ENCODE measurements around the gene MIGA2. TPM values are rescaled to one million over a fixed set of nuclear protein-coding genes. Genes with fewer than 3 reads are reported as not detected.
"Not testable (repeated sequence)": the region's sequence is repeated elsewhere in the genome, so short reads cannot be mapped to it uniquely, and the experiment has no call there.

MIGA2 gene
- total and polyA plus RNA-seq, 11 donors: 27.7 to 61.3 (median 31.6) TPM

GRCh38 chr9:129109952-129110739 lies 73.7 kb downstream of the MIGA2 start:
- Histone ChIP-seq H3K27me3 (no peaks in the 10 kb centered on the region), H3K9me3 (no peaks in the 10 kb centered on the region), H3K4me3 (peak overlapping the region; percentile 77 to 100 (median 88)), H3K27ac (peak overlapping the region; percentile 91 to 100 (median 97)), H3K4me1 (peaks cover 0 to 47% (median 25%) of the 10 kb centered on the region in 12 donors), H3K36me3 (peaks cover 0 to 21% (median 15%) of the 10 kb centered on the region in 9 donors)
- peak in 3 of 5 donors; percentile 39 to 59 (median 47) for DNase-seq
- WGBS, 4 donors: 2 to 6% (median 4%) methylated on average over 9 to 64 of the region's 64 CpGs
- intact Hi-C loops (cut with DNase I): loop anchor here in 2 of 10 donors (1.0 to 5.0 kb wide), 3 partner anchors 29 to 1602 kb away; partner anchors contain the start of genes DOLPP1 (in 1 of the 2) and SH3GLB2 (in 1 of the 2)
- ATAC-seq: peak in 3 of 4 donors; percentile 0 to 22 (median 8)
- TF ChIP-seq CTCF (IDR thresholded peaks at IDR 0.05) (peak in 1 of 12 donors; percentile 20), POLR2A (IDR thresholded peaks at IDR 0.05) (no peak)

DNA sequence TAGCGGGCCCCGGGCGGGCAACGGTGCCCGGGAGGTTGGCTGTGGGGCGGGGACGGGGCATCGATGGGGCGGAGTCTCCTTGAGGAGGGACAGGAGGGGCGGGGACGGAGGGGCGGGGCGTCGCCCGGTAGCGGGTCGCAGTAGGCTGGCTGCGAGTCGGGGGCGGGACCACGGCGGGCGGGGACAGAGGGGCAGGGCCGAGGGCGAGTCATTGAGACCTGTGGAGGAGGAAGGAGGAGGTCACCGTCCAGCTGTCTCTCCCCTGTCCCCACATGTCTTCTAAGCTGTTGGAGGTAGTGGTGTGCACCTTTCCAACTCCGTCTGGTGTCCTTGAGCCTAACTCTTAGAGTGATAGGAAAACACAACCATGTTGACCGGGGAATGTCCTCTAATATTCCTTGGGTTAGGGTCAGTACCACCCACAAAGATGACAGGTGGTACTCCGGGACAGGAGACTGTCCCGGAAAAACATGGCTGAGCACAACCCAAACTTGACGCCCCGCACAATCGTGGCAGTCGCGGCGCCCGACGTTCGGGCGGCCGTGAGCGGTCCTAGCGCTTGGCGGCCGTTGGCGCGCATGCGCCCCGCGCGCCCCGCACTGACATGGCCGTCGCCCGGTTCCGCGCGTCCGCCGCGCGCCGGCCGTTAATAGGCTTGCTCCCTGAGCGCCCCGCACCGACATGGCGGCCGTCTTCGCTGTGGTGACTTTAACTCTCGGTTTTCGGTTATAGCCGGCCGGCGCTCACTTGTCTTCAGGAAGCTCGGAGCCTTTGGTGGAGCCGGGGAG lies 74.5 kb downstream of the MIGA2 start, which contains the start of the genes CRAT and PTPA:
TSS of gene CRAT (minus strand) at position 54 of the 788 bp plus-strand sequence. CDS start 284 bp downstream, outside the sequence.
TSS of gene PTPA (plus strand) at position 676 of the 788 bp plus-strand sequence. CDS start 186 bp downstream, outside the sequence.
- no peaks in the 10 kb centered on the region for H3K27me3 ChIP-seq
- peaks cover 0 to 21% (median 14%) of the 10 kb centered on the region in 9 donors for H3K36me3 ChIP-seq
- intact Hi-C loops (cut with DNase I): loop anchor here in 2 of 10 donors (1.0 to 5.0 kb wide), 3 partner anchors 30 to 1601 kb away; partner anchors contain the start of genes DOLPP1 (in 1 of the 2) and SH3GLB2 (in 1 of the 2)
- DNase-seq: peak; percentile 98 to 99 (median 99)
- 0 to 1% (median 0%) methylated on average over 16 to 77 of the region's 77 CpGs for WGBS, 4 donors
- peaks cover 0 to 51% (median 26%) of the 10 kb centered on the region in 12 donors for H3K4me1 ChIP-seq
- H3K27ac ChIP-seq: peak within 1 kb of the TSS; percentile 91 to 100 (median 97)
- ATAC-seq: peak; percentile 90 to 94 (median 91)
- H3K4me3 ChIP-seq: peak within 1 kb of the TSS; percentile 77 to 100 (median 88)
- H3K9me3 ChIP-seq: no peaks in the 10 kb centered on the region
- TF ChIP-seq CTCF (IDR thresholded peaks at IDR 0.05): no peak
- TF ChIP-seq POLR2A (IDR thresholded peaks at IDR 0.05): peak; percentile 98 to 99

DNA sequence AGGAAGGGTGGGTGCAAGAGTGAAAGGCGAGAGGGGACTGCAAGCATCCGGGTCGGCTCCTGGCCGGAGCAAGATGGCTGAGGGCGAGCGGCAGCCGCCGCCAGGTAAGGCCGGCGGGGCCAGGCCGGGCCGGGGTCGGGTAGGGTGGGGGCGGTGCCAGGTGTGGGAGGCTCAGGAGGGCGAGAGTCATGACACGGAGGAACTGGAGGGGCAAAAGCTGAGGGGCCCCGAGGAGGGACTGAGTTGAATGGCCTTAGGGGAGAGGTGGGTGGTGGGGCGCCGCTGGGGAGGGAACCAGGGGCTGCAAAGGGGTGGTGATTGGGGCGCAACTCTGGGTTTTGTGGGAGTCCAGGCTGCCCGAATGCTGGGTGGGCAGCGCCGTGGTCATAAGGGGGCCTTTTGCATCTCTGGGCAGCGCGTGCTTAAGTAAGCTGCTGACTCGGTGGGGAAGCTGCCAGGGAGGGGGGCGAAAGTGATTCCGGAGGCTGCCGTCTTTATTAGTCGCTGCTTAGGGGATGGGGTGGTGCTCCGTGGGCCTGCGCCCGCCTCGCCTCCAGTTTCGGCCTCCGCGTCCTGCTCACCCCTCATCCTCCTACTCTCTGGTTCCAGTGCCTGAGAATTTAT lies 75.2 kb downstream of the MIGA2 start:
- no peaks in the 10 kb centered on the region for H3K9me3 ChIP-seq
- peaks cover 0 to 16% (median 13%) of the 10 kb centered on the region in 9 donors for H3K36me3 ChIP-seq
- peaks cover 0 to 51% (median 26%) of the 10 kb centered on the region in 12 donors for H3K4me1 ChIP-seq
- peak in 2 of 5 donors; percentile 47 to 50 for DNase-seq
- peak; percentile 4 to 10 (median 8) for ATAC-seq
- 1% methylated on average over 37 of the region's 37 CpGs for WGBS, 4 donors
- H3K27me3 ChIP-seq: no peaks in the 10 kb centered on the region
- peak overlapping the region; percentile 65 to 100 (median 88) for H3K4me3 ChIP-seq
- TF ChIP-seq CTCF (IDR thresholded peaks at IDR 0.05) (no peak), POLR2A (IDR thresholded peaks at IDR 0.05) (no peak)
- H3K27ac ChIP-seq: peak overlapping the region; percentile 91 to 100 (median 97)
- intact Hi-C loops (cut with DNase I): loop anchor here in 2 of 10 donors (5.0 kb wide), 2 partner anchors 84 to 1601 kb away; partner anchors contain the start of gene SH3GLB2 (in 1 of the 2)

DNA sequence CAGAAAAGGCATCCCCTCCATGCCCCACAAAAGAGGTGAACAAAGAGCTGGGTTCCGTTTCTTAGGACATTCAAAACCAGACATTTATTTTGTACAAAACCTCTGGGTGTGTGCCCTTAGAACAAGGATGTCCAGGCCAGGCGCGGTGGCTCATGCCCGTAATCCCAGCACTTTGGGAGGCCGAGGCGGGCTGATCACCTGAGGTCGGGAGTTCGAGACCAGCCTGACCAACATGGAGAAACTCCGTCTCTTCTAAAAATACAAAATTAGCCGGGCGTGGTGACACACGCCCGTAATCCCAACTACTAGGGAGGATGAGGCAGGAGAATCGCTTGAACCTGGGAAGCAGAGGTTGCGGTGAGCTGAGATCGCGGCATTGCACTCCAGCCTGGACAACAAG lies 76.1 kb downstream of the MIGA2 start:
- intact Hi-C loops (cut with DNase I): loop anchor here in 2 of 10 donors (5.0 kb wide), 2 partner anchors 85 to 1600 kb away; partner anchors contain the start of gene SH3GLB2 (in 1 of the 2)
- WGBS, 4 donors: 94 to 97% (median 94%) methylated on average over 17 of the region's 17 CpGs
- H3K27me3 ChIP-seq, H3K36me3 ChIP-seq, ATAC-seq, DNase-seq, H3K9me3 ChIP-seq: not testable (repeated sequence)
- Histone ChIP-seq H3K4me3 (peak overlapping the region in 8 of 12 donors; percentile 77 to 100 (median 88)), H3K27ac (peak overlapping the region in 1 of 12 donors; percentile 97), H3K4me1 (peaks cover 0 to 51% (median 26%) of the 10 kb centered on the region in 12 donors)
